ENCODE data around the gene PTGS1.

DNA sequence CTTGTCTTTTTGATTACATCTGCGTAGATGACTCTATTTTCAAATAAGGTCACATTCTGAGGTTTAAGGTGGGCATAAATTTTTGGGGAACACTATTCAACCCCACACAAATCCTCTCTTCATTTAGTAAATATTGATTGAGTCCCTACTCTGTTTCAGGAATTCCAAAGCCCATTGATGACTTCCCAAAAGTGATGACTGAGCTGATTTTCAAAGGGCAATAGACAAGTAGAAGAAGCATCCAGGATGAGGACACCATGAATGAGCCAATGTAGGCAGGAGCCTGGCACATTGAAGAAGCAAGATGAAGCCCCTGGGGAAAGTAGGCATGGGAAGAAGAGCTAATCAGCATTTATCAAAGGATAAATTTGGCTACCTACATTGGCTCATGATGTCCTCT lies 71.7 kb downstream of the PTGS1 start:
- no peak for TF ChIP-seq EP300 (IDR thresholded peaks at IDR 0.05)
- TF ChIP-seq, protein P1, sequence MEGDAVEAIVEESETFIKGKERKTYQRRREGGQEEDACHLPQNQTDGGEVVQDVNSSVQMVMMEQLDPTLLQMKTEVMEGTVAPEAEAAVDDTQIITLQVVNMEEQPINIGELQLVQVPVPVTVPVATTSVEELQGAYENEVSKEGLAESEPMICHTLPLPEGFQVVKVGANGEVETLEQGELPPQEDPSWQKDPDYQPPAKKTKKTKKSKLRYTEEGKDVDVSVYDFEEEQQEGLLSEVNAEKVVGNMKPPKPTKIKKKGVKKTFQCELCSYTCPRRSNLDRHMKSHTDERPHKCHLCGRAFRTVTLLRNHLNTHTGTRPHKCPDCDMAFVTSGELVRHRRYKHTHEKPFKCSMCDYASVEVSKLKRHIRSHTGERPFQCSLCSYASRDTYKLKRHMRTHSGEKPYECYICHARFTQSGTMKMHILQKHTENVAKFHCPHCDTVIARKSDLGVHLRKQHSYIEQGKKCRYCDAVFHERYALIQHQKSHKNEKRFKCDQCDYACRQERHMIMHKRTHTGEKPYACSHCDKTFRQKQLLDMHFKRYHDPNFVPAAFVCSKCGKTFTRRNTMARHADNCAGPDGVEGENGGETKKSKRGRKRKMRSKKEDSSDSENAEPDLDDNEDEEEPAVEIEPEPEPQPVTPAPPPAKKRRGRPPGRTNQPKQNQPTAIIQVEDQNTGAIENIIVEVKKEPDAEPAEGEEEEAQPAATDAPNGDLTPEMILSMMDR (IDR thresholded peaks at IDR 0.05) = no peak

Measured in gastroesophageal sphincter (tissue), 3 donors.